DMS53 treated with DMSO at 0.1 percent for 48 hours (cell line): ENCODE measurements around the gene AMT.
A peak's percentile ranks its signal among the peaks of the same experiment; 100 is the strongest.

Experiments used
- DNase-seq: peaks from one replicate; lab custom pipeline; 2025; ENCODE audit not compliant: unreplicated experiment; lab: John Stamatoyannopoulos, UW

The AMT gene, protein sequence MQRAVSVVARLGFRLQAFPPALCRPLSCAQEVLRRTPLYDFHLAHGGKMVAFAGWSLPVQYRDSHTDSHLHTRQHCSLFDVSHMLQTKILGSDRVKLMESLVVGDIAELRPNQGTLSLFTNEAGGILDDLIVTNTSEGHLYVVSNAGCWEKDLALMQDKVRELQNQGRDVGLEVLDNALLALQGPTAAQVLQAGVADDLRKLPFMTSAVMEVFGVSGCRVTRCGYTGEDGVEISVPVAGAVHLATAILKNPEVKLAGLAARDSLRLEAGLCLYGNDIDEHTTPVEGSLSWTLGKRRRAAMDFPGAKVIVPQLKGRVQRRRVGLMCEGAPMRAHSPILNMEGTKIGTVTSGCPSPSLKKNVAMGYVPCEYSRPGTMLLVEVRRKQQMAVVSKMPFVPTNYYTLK

DNA sequence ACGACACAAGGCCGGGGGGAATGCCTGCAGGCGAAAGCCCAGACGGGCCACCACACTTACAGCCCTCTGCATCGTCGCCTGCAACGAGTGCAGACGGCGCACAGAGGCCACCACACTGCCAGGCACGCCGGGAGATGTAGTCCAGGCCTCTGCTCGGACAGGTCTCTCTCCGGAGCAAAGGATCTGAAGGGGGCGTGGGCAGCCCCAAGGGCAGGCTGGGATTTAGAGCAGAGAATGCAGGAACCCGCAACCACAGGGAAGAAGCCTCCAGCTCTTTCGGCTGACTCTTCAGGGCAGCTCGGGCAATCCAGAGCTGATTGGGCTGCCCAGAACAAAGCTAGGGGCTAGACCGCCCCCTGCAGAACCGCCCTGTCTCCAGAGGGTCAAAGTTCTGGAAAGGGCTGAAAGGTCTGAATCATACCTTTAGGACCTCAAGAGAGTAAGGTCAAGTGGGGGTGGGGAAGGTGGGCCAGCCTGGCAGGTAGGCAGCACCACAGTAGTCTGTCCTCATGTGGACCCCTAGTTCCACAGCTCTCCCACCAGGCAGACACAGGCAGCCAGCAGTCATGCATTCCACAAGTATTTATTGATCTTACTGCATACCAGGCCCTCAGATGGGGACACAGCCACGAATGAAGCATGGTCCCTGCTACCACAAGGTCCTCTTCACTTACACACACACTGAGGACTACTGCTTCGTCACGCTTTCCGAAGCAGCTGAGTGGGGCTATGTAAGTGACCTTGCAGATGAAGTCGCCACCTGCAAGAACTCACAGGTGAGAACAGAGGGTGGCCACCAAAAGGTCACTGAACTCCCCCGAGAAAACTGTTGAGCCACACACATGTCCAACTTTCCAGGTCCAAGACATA is at the start of gene AMT:
Gene AMT, minus strand, starts transcription at position 95 of the 870 bp plus-strand sequence. Its CDS starts 23 bp downstream, at position 72.
- DNase-seq, result no peak

DNA sequence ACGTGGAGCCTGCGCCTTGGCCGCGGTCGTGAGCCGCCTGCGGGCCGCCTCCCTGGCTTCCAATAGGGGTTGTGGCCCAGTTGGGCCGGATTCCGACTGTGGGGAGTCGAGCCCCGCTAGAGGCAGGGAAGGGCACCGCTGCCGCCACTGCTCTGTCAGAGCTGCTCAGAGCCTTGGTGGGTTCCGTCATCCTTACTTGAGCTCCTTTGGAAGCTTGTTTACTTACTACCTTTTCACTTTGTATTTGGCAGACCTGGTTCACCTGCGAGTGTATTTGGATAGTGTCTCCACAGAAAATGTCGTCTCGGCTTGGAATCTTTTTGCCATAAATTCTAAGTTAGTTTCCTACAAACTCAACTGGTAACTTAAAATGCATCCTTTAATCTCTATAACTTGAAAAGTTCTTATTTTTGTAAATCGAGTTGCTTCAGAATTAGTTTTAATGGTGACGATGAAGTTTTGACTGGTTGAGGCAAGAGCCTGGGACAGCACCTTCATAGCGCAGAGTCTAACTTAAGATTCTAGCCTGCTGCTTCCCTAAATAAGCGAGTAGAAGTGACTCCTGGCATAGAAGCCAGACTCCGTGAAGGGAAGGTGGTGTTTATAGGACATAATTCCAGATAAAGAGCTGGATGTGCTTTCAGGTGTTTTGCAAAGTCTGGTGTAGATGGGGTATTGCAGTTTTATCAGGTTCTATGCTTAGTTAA is 48.6 kb upstream of the AMT start:
- no peak for DNase-seq

DNA sequence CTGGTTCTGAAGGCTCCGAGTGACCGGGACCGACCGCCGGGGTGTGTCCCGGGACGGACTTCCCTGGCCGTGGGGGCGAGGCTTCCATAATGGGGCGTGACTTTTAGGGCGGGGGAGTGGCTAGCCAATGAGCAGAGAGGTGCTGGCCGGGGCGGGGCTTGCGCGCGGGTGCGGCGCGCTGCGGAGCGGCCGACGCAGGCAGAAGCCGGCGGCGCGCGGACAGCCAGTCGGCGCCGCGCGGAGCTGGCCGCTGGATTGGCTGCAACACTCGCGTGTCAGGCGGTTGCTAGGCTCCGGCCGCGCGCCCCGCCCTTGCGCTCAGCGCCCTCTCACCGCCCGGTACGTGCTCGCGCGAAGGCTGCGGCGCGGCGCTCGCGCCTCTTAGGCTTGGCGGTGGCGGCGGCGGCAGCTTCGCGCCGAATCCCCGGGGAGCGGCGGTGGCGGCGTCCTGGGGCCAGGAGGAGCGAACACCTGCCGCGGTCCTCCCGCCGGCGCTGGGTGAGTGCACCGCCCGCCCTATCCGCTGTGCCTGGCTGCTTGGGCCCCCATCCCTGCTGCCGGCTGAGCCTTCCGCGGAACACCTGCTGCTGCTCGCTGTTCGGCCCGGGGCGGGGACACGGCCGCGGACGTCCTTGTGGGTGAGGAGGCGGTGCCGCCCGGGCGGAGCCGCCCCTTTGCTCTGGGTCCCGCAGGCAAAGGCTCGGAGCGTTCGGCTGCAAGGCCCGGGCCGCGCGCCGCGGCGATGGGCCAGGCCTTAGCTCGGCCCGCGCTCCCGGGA is 47.9 kb upstream of the AMT start, which contains the start of gene DAG1:
Gene DAG1, plus strand, starts transcription at position 332 of the 778 bp plus-strand sequence. CDS start 40,268 bp downstream, outside the sequence.
- peak; percentile 58 for DNase-seq

DNA sequence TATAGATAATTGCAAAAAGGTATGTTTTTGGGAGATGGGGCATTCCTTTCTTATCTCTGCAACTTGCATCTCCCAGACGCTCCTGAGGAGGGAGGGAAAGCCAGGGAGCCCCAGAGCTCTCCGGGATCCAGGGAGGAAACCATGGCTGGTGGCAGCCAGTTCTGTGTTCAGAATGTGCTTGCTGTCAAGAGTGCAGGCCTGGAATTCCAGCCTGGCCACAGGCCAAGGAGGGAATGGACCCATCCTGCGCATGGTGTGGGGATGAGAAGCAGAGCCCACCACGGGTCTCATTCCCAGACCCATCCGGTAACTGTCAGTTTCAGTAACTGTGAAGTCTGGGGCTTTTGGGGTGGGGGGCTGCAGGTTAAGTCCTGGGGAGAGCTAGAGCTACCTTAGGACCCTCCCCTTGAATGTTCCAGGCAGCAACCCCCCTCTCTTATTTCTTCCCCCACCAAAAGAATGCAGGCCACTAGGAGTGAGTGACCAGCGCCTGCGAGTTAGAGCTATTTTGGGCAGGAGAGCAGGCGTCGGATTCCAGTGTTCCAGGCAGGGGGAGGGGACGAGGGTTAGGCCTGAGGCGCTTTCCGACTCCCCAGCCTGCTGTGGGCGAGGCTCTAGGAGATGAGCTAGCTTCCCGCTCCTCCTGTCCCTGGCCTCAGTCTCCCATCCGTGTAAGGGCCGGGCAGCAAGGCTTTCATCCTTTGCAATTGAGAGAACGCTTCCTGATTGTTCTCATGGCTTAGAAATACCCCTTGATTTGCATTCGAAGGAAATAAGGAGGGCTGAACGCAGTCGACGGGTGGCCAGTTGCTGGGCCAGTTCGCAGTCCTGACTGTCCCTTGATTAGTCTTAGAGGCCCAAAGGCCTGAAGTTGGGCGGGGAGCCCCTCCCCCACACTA is 47.0 kb upstream of the AMT start:
- no peak for DNase-seq

DNA sequence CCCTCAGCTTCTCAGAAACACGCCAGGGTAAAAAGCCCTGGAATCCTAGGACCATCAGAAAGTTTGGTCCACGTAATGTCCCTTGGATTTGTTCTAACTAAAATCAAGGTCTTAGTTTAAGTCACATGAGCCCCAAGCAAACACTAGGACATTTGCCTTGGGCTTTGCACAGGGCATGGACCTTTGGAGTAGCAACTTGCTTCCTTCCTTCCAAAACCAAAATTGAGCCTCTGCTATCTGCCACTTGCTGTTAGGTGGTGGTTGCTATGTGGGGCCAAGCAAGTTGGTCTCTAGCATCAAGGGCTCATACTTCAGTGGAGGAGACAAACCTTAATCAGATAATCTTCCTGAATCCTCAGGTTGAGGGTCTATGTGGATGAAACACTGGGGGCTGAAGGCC is 43.8 kb upstream of the AMT start:
- DNase-seq, result no peak

DNA sequence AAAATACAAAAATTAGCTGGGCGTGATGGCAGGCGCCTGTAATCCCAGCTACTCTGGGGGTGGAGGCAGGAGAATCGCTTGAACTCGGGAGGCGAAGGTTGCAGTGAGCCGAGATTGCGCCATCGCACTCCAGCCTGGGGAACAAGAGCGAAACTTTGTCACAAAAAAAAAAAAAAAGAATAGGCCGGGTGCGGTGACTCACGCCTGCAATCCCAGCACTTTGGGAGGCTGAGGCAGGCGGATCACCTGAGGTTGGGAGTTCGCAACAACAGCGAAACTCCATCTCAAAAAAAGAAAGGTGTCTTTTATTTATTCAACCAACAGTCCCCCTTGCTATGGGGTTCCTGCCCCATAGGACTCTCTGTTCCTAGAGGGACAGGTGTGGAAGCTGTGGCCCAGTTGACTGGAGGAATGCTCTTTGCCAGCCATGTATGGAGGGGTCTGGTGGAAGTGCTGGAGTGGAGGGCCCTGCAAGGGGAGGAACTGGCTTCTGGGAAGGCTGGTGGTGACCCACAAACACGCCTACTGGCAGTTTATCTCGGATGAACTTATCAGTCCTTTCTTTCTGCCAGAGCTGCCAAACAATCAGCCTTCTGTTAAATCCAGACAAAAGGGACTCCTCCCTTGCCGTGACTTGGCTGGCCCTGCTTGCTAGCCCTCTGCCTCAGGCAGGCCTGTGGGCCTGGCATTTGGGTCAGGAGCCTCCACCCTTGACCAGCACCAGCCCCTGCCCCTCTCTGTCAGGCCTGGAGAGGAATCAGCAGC is 43.2 kb upstream of the AMT start:
- no peak for DNase-seq

DNA sequence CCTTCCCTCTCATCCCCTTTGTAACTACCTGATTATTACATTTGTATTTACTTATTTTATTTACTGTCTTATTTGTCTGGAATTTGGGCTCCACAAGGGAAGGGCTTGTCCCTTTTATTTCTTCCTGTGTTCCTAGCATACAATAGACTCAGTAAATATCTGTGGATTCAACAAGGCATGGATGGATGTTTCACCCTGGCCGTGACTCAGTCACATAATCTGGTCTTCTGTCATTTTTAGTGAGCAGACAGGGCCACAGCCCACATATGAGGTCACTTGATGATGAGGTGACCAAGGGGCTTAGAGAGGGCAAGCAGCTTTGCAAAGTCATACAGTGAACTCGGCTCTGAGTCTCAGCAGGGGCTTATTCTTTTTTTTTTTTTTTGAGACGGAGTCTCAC is 39.9 kb upstream of the AMT start:
- no peak for DNase-seq

DNA sequence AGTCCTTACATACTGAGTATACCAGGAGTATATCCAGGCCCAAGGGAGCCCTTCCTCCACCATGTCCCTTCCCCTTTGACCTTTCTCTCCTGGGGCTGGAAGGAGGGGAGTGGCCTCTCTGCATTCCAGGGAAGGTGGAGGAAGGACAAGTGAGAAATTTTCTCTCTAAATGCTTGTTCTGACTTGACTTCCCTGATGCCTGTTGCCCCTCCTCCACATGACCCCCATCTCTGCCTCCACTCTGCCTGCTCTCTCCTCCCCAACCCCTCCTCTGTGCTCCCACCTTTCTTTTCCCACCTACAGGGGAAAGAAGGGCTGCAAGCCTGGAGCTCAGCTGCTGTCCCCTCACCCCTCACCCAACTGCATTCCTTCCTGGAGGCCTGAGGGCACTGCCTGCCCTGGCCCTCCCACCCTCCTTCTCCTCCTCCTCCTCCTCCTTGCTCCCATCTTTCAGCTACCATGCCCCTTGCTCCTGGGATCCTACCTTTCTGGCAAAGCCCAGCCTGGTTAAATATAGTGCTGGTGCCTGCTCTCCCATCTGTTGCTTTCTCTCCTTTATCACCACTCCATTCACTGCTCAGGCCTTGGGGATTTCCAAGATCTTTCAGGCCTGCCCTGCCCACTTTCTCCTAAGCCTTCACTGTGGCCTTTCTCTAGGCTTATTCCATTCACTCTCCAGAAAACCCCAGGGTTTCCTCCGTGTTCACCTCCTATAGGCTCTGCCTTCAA is 39.3 kb upstream of the AMT start:
- no peak for DNase-seq

DNA sequence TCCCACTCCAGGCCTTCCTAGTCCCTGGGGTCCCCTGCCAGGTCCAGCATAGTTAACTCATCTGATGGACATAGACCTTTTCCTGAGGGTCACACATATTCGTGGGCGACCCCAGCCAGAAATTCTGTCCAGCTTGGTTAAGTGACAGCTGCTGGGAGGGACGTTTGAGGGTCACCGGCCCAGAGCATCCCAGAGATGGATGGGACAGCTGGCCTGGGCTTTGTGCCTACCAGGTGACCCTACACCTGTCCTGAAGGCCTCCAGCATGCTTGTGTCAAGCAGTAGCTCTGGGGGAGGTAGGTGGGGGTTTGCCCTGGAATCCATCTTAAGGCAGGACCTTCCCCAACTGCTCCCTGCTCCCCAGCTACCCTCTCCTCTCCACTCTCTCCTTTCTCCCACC is 38.7 kb upstream of the AMT start:
- DNase-seq, result no peak

DNA sequence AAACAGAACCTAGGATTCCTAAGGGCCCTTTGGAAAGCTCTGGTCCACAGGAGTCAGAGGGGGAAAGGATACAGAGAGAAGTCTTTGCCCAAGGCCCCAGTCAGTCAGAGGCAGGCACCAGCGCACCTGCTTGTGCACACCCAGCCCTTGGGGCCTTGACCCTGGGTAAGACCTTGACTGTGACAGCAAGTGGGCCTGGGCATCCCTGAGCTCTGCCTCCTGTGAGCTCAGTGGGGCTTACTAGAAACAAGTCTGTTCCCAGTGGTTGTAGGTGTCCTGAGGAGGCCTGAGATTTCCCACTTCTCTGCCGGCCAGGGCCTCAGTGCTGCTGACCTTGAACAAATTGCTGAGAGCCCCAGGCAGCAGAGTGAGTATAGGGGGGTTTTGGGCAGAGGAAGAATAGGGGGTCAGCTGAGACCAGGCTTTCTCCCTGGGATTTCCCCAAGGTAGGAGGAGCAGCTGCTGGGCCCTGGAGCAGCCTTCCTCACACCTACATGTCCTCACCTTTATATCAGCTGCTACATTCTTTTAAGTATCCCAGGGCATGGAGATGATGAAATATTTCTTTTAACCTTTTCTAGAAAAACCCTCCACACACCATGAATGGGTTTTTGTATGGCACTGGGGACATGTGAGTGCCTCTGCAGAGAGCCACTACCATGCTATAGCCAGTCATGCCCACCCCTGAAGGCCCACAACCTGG is 38.1 kb upstream of the AMT start:
- DNase-seq, result no peak

DNA sequence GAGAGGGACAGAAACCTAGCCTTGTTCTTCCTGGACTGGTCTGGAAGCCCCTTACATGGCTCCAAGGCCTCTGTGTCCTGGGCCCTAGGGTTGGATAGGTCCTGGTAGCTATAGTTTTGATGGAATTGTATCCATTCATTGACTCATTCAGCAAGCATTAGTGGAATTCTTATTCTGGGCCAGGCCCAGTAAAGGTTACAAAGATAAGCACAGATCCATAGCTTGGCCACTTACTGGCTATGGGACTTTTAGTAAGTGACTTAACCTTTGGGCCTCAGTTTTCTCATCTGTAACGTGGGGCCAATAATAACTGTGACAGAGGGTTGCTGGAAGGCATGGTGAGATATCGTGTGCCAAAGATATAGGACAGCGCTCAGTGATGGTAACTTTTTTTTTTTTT is 34.2 kb upstream of the AMT start:
- no peak for DNase-seq

DNA sequence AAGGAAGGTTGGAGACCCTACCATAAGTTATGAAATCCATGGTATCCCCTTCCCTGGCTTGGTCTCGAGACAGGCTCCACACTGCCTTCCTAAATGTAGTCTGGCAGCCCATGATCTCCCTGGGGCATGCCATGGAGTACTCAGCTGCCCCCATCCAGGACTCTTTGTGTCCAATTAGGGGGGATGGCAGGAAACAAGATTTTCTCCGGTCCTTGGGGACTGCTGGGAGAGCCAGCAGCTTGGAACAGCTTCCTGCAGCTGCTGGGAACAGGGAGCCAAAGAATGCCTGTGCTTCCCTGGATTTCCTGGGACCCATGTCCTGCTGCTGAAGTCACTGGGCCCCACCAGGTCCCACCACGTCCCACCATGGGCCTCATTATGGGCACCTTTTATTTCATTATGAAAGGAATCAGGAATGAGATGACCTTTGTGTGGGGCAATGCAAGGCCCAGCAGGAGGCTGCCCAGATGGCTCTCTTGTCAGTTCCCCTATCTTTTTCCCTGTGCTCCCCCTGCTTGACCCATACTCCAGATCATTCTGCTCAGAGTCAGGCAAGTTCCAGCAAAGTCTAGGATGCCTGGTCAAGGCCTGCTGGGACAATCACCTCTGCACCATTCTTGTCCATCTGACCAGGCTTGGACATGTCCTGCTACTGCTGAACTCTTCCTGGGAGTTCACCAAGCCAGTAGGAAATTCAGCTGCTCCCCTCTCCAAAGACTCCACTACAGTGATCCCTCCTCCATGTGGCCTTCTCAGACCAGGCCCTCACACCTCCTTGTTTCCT is 32.8 kb upstream of the AMT start:
- DNase-seq, result no peak

DNA sequence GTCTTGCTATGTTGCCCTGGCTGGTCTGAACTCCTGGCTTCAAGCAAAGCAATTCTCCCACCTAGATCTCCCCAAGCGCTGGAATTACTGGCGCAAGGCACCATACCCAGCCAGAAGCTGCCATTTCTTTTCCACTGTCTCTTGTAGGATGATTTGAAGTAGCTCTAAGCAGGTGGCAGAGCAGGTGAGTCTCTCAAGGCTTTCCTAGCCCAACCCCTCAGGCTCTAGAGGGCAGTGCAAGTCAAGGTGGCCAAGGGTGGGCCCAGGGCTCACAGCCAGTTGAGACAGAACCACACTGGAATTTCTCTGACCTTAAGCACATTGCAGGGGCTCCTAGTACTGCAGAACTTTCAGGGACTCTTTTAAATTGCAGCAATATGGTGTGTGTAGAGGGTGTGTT is 32.2 kb upstream of the AMT start:
- peak; percentile 0 for DNase-seq

DNA sequence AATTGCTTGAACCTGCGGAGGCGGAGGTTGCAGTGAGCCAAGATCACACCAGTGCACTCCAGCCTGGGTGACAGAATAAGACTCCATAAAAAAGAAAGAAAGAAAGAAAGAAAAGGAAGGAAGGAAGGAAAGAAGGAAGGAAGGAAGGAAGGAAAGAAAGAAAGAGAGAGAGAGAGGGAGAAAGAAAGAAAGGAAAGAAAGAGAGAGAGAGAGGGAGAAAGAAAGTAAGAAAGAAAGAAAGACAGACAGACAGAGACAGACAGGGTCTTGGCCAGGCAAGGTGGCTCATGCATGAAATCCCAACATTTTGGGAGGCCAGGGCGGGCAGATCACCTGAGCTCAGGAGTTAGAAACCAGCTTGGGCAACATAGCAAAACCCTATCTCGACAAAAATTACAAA is 31.3 kb upstream of the AMT start:
- DNase-seq, result no peak

DNA sequence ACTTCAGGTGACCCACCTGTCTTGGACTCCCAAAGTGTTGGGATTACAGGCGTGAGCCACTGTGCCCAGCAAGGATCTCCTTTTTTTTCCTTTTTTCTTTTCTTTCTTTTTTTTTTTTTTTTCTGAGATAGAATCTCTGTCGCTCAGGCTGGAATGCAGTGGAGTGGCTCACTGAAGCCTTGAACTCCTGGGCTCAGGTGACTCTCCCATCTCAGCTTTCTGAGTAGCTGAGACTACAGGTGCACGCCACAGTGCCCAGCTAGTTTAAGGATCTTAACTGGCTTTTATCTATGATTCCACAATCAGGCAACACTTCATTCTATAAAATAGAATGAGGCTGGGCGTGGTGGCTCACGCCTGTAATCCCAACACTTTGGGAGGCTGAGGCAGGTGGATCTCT is 23.1 kb upstream of the AMT start:
- DNase-seq, result no peak

DNA sequence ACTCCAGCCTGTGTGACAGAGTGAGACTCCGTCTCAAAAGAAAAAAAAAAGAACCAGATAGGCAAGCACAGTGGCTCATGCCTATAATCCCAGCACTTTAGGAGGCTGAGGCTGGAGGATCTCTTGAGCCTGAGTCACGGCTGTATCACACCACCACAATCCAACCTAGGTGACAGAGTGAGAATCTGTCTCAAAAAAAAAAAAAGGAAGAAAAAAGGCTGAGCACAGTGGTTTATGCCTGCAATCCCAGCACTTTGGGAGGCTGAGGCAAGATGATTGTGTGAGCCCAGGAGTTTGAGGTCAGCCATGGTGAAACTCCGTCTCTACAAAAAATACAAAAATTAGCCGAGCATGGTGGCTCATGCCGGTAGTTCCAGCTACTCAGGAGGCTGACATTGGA is 12.5 kb upstream of the AMT start:
- no peak for DNase-seq

DNA sequence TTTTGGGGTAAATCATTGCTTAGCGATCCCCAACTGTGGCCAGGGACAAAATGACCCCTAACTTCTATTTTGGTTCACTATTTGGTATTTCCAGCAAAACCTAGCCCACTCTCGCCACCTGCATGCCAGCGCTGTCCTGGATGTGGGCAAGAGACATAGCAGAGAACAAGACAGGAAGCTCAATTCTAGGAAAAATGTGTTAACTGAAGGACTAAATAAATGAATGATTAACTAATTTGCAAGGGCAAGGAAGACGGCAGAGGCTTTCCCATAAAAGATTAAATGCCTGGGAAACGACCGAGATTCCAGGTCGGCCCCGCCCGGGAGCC is 6.4 kb upstream of the AMT start:
- DNase-seq, result no peak
